ENCODE data around the gene NDUFA8. TPM values are rescaled to one million over a fixed set of nuclear protein-coding genes. Genes with fewer than 3 reads are reported as not detected.

Gene NDUFA8
- total RNA-seq, 1 experiment from 2014 or later, result 105 TPM

- H3K27ac ChIP-seq (ENCODE audit: low read depth, low read length, poor library complexity, severe bottlenecking), result no peak overlapping the region
- no TSS peak for BruUV-seq (replicated peaks)
- DNase-seq (ENCODE audit: low spot score), result no peak
- ChIA-PET POLR2A (ENCODE audit: low non-redundant PET) (no interaction called here), CTCF (no interaction called here)
- intact Hi-C loops (cut with micrococcal nuclease; ENCODE audit: unreplicated experiment), result no loop called here
- H3K4me3 ChIP-seq (ENCODE audit: low read depth, low read length, poor library complexity, severe bottlenecking), result no peak overlapping the region
- H3K4me1 ChIP-seq (ENCODE audit: insufficient read depth, low read length, poor library complexity, severe bottlenecking), result peaks cover 5% of the 10 kb centered on the region
- H3K27me3 ChIP-seq (replicated peaks; ENCODE audit: insufficient read depth, low read depth, low read length, poor library complexity), result no peaks in the 10 kb centered on the region
- H3K36me3 ChIP-seq (ENCODE audit: insufficient read depth, low read length, poor library complexity, severe bottlenecking), result no peaks in the 10 kb centered on the region
- TF ChIP-seq EZH2 (IDR thresholded peaks at IDR 0.05; ENCODE audit: borderline replicate concordance, low read depth, low read length, poor library complexity, severe bottlenecking) (no peak), CTCF (conservative IDR thresholded peaks at IDR 0.05; ENCODE audit: low read depth, low read length) (no peak)
- H3K9me3 ChIP-seq (ENCODE audit: low read depth, low read length, poor library complexity, severe bottlenecking), result no peaks in the 10 kb centered on the region
These were observed 26.2 kb downstream of the NDUFA8 start for GRCh38 chr9:122133263-122133983.

GRCh38 chr9:122132539-122132938 lies 27.0 kb downstream of the NDUFA8 start:
- no peak for DNase-seq (ENCODE audit: low spot score)
- Histone ChIP-seq H3K4me1 (ENCODE audit: insufficient read depth, low read length, poor library complexity, severe bottlenecking) (peaks cover 5% of the 10 kb centered on the region), H3K9me3 (ENCODE audit: low read depth, low read length, poor library complexity, severe bottlenecking) (no peaks in the 10 kb centered on the region), H3K27me3 (replicated peaks; ENCODE audit: insufficient read depth, low read depth, low read length, poor library complexity) (no peaks in the 10 kb centered on the region), H3K27ac (ENCODE audit: low read depth, low read length, poor library complexity, severe bottlenecking) (no peak overlapping the region), H3K36me3 (ENCODE audit: insufficient read depth, low read length, poor library complexity, severe bottlenecking) (no peaks in the 10 kb centered on the region), H3K4me3 (ENCODE audit: low read depth, low read length, poor library complexity, severe bottlenecking) (no peak overlapping the region)
- POLR2A ChIA-PET (ENCODE audit: low non-redundant PET), result no interaction called here
- intact Hi-C loops (cut with micrococcal nuclease; ENCODE audit: unreplicated experiment), result no loop called here
- CTCF ChIA-PET, result no interaction called here
- TF ChIP-seq EZH2 (IDR thresholded peaks at IDR 0.05; ENCODE audit: borderline replicate concordance, low read depth, low read length, poor library complexity, severe bottlenecking) (no peak), CTCF (conservative IDR thresholded peaks at IDR 0.05; ENCODE audit: low read depth, low read length) (no peak)
- BruUV-seq (replicated peaks), result no TSS peak

- ChIA-PET POLR2A (ENCODE audit: low non-redundant PET) (no interaction called here), CTCF (interaction anchor here (0.8 kb wide), 1 partner anchor 10 kb away, joined by 3 read pairs; no protein-coding TSS in a partner anchor)
- no peak for DNase-seq (ENCODE audit: low spot score)
- no TSS peak for BruUV-seq (replicated peaks)
- Histone ChIP-seq H3K4me1 (ENCODE audit: insufficient read depth, low read length, poor library complexity, severe bottlenecking) (peaks cover 11% of the 10 kb centered on the region), H3K27ac (ENCODE audit: low read depth, low read length, poor library complexity, severe bottlenecking) (no peak overlapping the region), H3K27me3 (replicated peaks; ENCODE audit: insufficient read depth, low read depth, low read length, poor library complexity) (no peaks in the 10 kb centered on the region), H3K9me3 (ENCODE audit: low read depth, low read length, poor library complexity, severe bottlenecking) (no peaks in the 10 kb centered on the region), H3K36me3 (ENCODE audit: insufficient read depth, low read length, poor library complexity, severe bottlenecking) (no peaks in the 10 kb centered on the region), H3K4me3 (ENCODE audit: low read depth, low read length, poor library complexity, severe bottlenecking) (no peak overlapping the region)
- intact Hi-C loops (cut with micrococcal nuclease; ENCODE audit: unreplicated experiment), result no loop called here
- TF ChIP-seq EZH2 (IDR thresholded peaks at IDR 0.05; ENCODE audit: borderline replicate concordance, low read depth, low read length, poor library complexity, severe bottlenecking), result no peak
- TF ChIP-seq CTCF (conservative IDR thresholded peaks at IDR 0.05; ENCODE audit: low read depth, low read length), result no peak
These were observed 28.1 kb downstream of the NDUFA8 start for GRCh38 chr9:122131401-122132001.
